GM19023 (cell line): ENCODE measurements around the gene TSPAN18.

ENCODE experiments used
- ATAC-seq: cut with Tn5 transposase; IDR thresholded peaks from one replicate; pipeline ENCODE4 v1.9.1; 2021; ENCODE audit warnings: mild to moderate bottlenecking, moderate library complexity; ENCODE audit not compliant: unreplicated experiment

The TSPAN18 gene

DNA sequence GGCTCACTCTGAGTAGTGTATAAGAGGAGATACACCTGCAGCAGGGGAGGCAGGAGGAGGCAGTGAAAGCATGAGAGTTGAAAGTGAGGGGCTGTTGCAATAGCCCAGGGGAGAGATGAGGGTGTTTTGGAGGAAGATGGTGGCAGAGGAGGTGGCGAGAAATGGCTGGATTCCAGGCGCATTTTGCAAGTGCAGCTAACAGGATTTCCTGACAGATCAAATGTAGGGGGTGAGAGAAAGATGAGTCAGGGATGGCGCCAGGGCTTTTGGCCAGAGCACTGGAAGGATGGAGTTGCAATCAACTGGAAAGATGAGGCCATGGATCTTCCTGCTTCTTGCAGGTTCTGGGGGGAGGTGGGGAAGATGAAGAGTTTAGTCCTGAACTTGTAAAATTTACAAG lies 16.8 kb upstream of the TSPAN18 start:
- ATAC-seq = no peak

- ATAC-seq = no peak
These were observed 15.5 kb upstream of the TSPAN18 start for GRCh38 chr11:44711113-44711786.

GRCh38 chr11:44711787-44712608 lies 14.8 kb upstream of the TSPAN18 start:
- no peak for ATAC-seq

DNA sequence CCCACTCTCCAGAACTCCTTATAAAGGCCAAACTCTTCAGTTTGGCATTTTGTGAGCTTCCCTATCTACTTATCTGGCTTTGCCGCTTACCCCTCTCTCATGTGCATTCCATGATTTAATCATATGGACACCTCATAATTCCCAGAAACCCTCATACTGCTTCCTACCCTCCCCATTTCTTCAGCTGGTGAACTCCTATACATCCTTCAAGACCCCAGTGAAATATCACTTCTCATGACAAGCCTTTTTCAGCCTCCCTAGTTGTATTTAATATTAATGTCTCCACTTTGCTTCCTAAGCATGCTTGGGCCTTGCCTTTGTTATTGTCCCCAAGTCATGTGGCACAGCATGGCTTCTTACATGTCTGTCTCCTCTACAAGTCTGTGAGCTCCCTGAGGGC lies 13.7 kb upstream of the TSPAN18 start:
- no peak for ATAC-seq

- no peak for ATAC-seq
These were observed 10.5 kb upstream of the TSPAN18 start for GRCh38 chr11:44716256-44716655.

DNA sequence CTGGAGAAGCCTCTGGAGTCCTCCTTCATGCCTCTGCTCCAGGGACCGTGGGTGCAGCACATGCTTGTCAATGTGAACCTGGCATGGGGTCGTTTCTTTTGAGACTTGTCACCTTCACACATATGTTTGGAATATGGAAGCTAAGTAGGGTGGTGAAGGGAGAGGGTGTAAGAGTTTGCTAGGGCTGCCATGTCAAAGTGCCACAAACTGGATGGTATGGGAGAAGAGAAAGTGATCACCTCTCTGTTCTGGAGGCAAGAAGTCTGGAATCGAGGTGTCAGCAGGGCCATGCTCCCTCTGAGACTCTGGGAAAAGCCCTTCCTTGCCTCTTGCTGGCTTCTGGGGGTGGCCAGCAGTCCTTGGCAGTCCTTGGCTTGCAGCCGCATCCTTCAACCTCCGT lies 8.7 kb upstream of the TSPAN18 start:
- ATAC-seq = no peak

DNA sequence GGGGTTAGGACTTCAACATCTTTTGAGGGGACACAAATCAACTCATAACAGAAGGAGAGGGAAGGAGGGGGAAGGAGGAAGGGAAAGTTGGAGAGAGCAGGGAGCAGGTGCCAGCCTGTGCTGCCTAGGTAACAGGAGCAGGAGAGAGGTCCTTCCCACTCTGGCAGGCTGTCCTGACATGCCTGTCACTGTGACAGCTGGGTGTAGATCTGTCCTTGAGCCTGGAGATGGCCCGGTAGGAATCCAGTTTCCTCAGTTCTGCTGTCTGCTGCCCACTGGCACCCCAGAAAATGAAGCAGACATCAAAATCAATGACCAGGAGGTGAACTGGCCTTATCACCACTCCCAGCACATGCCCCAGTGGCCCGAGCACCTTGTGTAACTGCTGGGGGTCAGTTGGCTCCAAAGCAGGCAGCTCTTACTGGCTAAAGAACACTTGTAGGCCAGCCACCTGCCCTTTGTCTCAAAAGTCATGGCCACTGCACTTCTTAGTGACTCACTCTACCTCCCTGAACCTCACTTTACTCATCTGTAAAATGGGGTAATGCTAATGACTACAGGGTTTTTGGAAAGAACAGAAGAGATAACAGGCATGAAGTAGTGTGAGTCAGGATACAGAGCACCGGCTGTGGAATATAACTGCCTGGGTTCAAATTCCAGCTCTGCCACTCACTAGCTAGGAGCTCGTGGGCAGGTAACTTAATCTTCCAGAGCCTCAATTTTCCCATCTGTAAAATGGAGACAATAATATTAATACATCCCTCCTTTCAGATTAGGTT lies 8.0 kb upstream of the TSPAN18 start:
- no peak for ATAC-seq

GRCh38 chr11:44725016-44725685 lies 1.6 kb upstream of the TSPAN18 start:
- no peak for ATAC-seq

- ATAC-seq = no peak
These were observed 942 bp upstream of the TSPAN18 start for GRCh38 chr11:44725757-44726282.

- peak; percentile 4 for ATAC-seq
These were observed 281 bp downstream of the TSPAN18 start for GRCh38 chr11:44727114-44727372.

- ATAC-seq = peak; percentile 1
These were observed 868 bp downstream of the TSPAN18 start for GRCh38 chr11:44727373-44728287.

- ATAC-seq = no peak
These were observed 1.7 kb downstream of the TSPAN18 start for GRCh38 chr11:44728491-44728910.

- no peak for ATAC-seq
These were observed 2.3 kb downstream of the TSPAN18 start for GRCh38 chr11:44729063-44729462.

GRCh38 chr11:44729713-44730112 lies 3.0 kb downstream of the TSPAN18 start:
- ATAC-seq = no peak

DNA sequence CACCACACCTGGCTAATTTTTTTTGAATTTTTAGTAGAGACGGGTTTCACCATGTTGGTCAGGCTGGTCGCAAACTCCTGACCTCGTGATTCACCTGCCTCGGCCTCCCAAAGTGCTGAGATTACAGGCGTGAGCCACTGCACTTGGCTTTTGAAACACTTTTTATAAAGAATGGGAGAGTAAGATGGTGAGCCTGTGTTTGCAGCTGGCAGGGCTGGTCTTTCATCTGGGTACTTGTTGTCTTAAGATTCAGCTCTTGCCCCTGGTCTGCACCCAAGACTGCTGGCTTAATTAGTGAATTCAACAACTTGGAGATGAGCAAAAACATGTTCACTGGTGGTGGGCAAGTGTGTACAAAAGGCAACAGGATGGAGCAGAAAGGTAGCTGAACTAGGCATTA lies 4.0 kb downstream of the TSPAN18 start:
- no peak for ATAC-seq

GRCh38 chr11:44731685-44732430 lies 5.1 kb downstream of the TSPAN18 start:
- no peak for ATAC-seq

DNA sequence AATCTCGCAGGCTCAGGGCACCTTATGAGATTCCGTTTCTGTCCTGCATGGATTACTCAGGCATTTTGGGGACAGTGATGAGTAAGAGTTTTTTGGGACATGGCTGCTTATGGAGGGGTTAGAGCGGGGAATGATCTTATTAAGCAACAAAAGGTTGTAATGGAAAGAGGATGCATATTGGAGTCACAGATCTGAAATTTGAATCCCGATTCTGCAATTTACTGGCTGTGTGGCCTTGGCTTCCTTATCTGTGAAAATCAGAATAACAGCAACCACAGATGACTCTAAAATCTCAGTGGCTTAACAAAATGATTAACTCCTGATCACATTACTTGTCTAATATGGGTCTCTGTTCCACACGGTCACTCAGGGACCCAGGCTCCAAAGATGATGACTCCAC lies 5.8 kb downstream of the TSPAN18 start:
- ATAC-seq = no peak

DNA sequence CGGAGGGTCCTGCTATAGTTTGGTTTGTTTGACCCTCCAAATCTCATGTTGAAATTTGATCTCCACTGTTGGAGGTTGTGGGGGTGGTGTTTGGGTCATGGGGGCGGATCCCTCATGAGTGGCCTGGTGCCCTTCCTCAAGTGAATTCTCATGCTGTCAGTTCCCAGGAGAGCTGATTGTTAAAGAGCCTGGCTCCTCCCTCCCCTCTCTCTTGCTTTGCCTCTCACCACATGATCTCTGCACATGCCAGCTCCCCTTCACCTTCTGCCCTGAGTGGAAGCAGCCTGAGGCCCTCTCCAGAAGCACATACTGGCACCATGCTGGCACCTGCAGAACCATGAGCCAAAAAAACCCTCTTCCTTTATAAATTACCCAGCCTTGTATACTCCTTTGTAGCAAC lies 7.1 kb downstream of the TSPAN18 start:
- no peak for ATAC-seq

DNA sequence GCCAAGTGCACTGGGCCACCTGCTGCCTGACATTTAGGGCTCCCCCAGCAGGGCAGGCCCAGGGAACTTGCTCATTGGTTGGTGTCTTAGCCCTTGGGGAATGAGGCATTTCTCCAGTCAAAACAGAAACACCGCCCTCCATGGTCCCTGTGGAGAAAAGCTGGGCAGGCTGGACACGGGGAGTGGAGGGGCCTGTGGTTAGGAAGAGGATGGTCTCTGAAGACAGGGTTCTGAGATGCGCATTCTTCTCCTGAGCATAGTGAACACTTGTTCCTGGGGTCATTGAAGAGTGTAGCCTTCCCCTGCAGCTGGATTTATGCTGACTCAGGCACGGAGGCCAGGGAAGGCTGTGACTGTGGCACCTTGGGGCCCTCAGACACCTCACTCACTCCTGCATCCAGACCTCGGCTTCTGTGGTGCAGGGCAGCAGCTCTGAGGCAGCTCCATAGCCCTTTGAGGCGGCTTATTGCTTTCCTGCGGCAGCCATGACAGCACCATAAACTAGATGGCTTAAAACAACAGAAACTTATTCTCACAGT lies 8.2 kb downstream of the TSPAN18 start:
- ATAC-seq = no peak
